GM18519 (cell line): ENCODE data around the gene MCF2L2.

Experiments
- ATAC-seq: cut with Tn5 transposase; IDR thresholded peaks from one replicate; pipeline ENCODE4 v1.9.1; 2021; ENCODE audit warnings: mild to moderate bottlenecking, moderate library complexity; ENCODE audit not compliant: unreplicated experiment, low FRiP score

Gene MCF2L2

GRCh38 chr3:183400352-183400751 lies 28.1 kb downstream of the MCF2L2 start:
- no peak for ATAC-seq

- ATAC-seq: no peak
Measured at GRCh38 chr3:183396662-183397391, 31.6 kb downstream of the MCF2L2 start.

GRCh38 chr3:183394150-183394549 lies 34.3 kb downstream of the MCF2L2 start:
- ATAC-seq: no peak

GRCh38 chr3:183393625-183394024 lies 34.8 kb downstream of the MCF2L2 start:
- ATAC-seq: no peak

GRCh38 chr3:183392186-183393034 lies 36.0 kb downstream of the MCF2L2 start:
- ATAC-seq: no peak

- no peak for ATAC-seq
Measured at GRCh38 chr3:183391460-183391859, 37.0 kb downstream of the MCF2L2 start.

GRCh38 chr3:183390844-183391243 lies 37.6 kb downstream of the MCF2L2 start:
- no peak for ATAC-seq

GRCh38 chr3:183388213-183388895 lies 40.1 kb downstream of the MCF2L2 start:
- ATAC-seq: no peak

GRCh38 chr3:183387797-183388196 lies 40.6 kb downstream of the MCF2L2 start:
- ATAC-seq: no peak

- ATAC-seq: no peak
Measured at GRCh38 chr3:183386651-183387050, 41.8 kb downstream of the MCF2L2 start.

- no peak for ATAC-seq
Measured at GRCh38 chr3:183385698-183386613, 42.5 kb downstream of the MCF2L2 start.

- no peak for ATAC-seq
Measured at GRCh38 chr3:183381673-183382072, 46.7 kb downstream of the MCF2L2 start.

- no peak for ATAC-seq
Measured at GRCh38 chr3:183381179-183381578, 47.2 kb downstream of the MCF2L2 start.

- ATAC-seq: no peak
Measured at GRCh38 chr3:183378951-183379350, 49.5 kb downstream of the MCF2L2 start.

- ATAC-seq: no peak
Measured at GRCh38 chr3:183378545-183378944, 49.9 kb downstream of the MCF2L2 start.

GRCh38 chr3:183378008-183378407 lies 50.4 kb downstream of the MCF2L2 start:
- no peak for ATAC-seq

- no peak for ATAC-seq
Measured at GRCh38 chr3:183377307-183377959, 51.0 kb downstream of the MCF2L2 start.

- ATAC-seq: no peak
Measured at GRCh38 chr3:183375787-183376186, 52.6 kb downstream of the MCF2L2 start.

GRCh38 chr3:183375337-183375736 lies 53.1 kb downstream of the MCF2L2 start:
- no peak for ATAC-seq

- ATAC-seq: no peak
Measured at GRCh38 chr3:183372911-183373310, 55.5 kb downstream of the MCF2L2 start.
